Osteocyte (in vitro differentiated cells): Measurements from ENCODE around the gene PGAP6. TPM values are rescaled to one million over a fixed set of nuclear protein-coding genes. Genes with fewer than 3 reads are reported as not detected.

Source experiments
- DNase-seq: peaks from one replicate; pipeline ENCODE4 v3.0.0; 2021; ENCODE audit warnings: mixed read lengths; ENCODE audit not compliant: unreplicated experiment; ENCODE audit errors: extremely low spot score
- H3K27ac Mint-ChIP-seq: one replicate; pipeline ENCODE4 v1.8.0; 2021; ENCODE audit warnings: mild to moderate bottlenecking, mixed read lengths; ENCODE audit not compliant: unreplicated experiment
- H3K27me3 Mint-ChIP-seq: one replicate; pipeline ENCODE4 v1.8.0; 2021; ENCODE audit warnings: mixed read lengths; ENCODE audit not compliant: unreplicated experiment
- H3K36me3 Mint-ChIP-seq: one replicate; pipeline ENCODE4 v1.8.0; 2021; ENCODE audit warnings: mixed read lengths; ENCODE audit not compliant: unreplicated experiment
- H3K4me1 Mint-ChIP-seq: one replicate; pipeline ENCODE4 v1.8.0; 2021; ENCODE audit warnings: mixed read lengths; ENCODE audit not compliant: unreplicated experiment
- H3K4me3 Mint-ChIP-seq: one replicate; pipeline ENCODE4 v1.8.0; 2021; ENCODE audit warnings: mild to moderate bottlenecking, moderate library complexity, mixed read lengths; ENCODE audit not compliant: unreplicated experiment
- H3K9me3 Mint-ChIP-seq: one replicate; pipeline ENCODE4 v1.8.0; 2021; ENCODE audit warnings: mixed read lengths; ENCODE audit not compliant: unreplicated experiment
- CTCF ChIP-seq: fragments of 200-600 bp; sonication (generic); IDR thresholded peaks from 2 replicates; pipeline ENCODE4 v1.5.0; 2021; ENCODE audit warnings: antibody characterized with exemption, mild to moderate bottlenecking, moderate library complexity
- total RNA-seq: library from RNA; stranded (reverse); gene quantifications from 2 replicates; pipeline ENCODE4 v1.2.1, GENCODE V29; 2021

PGAP6 gene
- total RNA-seq, 1 donor from 2014 or later, result 59.3 TPM

GRCh38 chr16:361341-361871 is 20.4 kb downstream of the PGAP6 start:
- peaks cover 4% of the 10 kb centered on the region for H3K4me1 Mint-ChIP-seq
- H3K36me3 Mint-ChIP-seq, result no peaks in the 10 kb centered on the region
- no peak overlapping the region for H3K27ac Mint-ChIP-seq
- no peak overlapping the region for H3K4me3 Mint-ChIP-seq
- no peak for DNase-seq
- no peaks in the 10 kb centered on the region for H3K27me3 Mint-ChIP-seq
- H3K9me3 Mint-ChIP-seq, result no peaks in the 10 kb centered on the region
- no peak for TF ChIP-seq CTCF

GRCh38 chr16:360698-361336 is 21.0 kb downstream of the PGAP6 start:
- no peak overlapping the region for H3K27ac Mint-ChIP-seq
- no peak overlapping the region for H3K4me3 Mint-ChIP-seq
- H3K9me3 Mint-ChIP-seq, result no peaks in the 10 kb centered on the region
- TF ChIP-seq CTCF, result no peak
- DNase-seq, result no peak
- H3K27me3 Mint-ChIP-seq, result no peaks in the 10 kb centered on the region
- no peaks in the 10 kb centered on the region for H3K36me3 Mint-ChIP-seq
- peaks cover 4% of the 10 kb centered on the region for H3K4me1 Mint-ChIP-seq

GRCh38 chr16:359871-360697 is 21.7 kb downstream of the PGAP6 start:
- Mint-ChIP-seq H3K36me3 (no peaks in the 10 kb centered on the region), H3K4me3 (no peak overlapping the region), H3K27me3 (no peaks in the 10 kb centered on the region), H3K4me1 (peaks cover 4% of the 10 kb centered on the region), H3K9me3 (no peaks in the 10 kb centered on the region), H3K27ac (no peak overlapping the region)
- no peak for TF ChIP-seq CTCF
- no peak for DNase-seq

- TF ChIP-seq CTCF, result no peak
- no peak overlapping the region for H3K4me3 Mint-ChIP-seq
- DNase-seq, result no peak
- peaks cover 4% of the 10 kb centered on the region for H3K4me1 Mint-ChIP-seq
- H3K36me3 Mint-ChIP-seq, result no peaks in the 10 kb centered on the region
- no peaks in the 10 kb centered on the region for H3K9me3 Mint-ChIP-seq
- H3K27ac Mint-ChIP-seq, result no peak overlapping the region
- no peaks in the 10 kb centered on the region for H3K27me3 Mint-ChIP-seq
These were observed 22.6 kb downstream of the PGAP6 start for GRCh38 chr16:359067-359763.
